ENCODE measurements around the gene SLC12A5.

SLC12A5 gene

DNA sequence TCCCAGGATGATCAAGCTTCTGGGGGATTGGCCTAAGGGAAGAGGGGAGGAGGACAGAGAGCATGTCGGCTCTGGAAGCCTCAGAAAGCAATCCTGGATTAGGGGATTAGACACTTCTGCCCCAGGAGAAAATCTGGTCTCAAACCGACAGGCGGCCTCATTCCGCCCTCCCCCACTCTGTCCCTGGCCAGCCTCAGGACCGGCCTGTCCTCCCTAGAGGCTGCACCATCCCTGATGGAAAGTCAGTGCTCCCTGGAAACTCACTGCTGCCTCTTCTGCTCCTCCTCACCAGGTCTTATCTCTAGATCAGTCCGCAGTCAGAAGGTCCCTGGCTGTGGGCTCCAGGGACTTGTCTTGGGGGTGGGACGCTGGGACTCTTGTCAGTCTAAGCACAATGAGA is 905 bp upstream of the SLC12A5 start:
- DNase-seq (ENCODE audit: low read depth): no peak

DNA sequence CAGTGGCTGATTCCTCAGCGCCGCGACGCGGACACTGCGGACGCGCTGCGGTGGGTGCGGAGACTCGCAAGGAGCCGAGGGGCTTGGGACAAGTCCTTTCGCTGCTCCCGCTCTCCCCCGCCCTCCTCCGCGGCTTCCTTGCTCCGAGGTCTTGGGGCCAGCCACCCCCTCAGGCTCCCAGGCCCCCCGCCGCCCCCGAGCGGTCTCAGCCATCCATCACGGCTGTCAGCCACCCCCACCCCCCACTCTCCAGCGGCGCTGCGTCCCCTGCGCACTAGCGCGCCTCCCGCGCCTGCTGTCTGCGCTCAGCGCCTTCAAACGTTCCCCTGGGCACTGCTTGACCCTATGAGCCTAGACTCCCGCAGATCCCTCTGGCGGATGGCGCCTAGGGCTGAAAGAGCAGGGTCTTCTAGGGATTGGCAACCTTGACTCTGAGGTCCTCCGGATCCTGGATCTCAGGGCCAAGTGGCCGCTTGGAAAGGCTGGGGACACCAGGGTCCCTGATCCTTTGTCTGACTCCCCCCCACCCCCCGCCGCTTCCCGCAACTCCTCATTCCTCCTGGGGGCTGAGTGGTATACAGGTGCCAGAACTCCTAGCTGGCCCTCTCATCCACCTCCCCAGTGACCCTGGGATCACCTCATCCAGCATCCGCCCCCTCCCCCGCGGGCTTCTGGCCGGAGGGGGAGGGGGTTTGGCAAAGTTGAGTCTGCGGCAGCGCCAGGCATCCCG is 1.4 kb downstream of the SLC12A5 start:
- no peak for DNase-seq (ENCODE audit: low read depth)

DNA sequence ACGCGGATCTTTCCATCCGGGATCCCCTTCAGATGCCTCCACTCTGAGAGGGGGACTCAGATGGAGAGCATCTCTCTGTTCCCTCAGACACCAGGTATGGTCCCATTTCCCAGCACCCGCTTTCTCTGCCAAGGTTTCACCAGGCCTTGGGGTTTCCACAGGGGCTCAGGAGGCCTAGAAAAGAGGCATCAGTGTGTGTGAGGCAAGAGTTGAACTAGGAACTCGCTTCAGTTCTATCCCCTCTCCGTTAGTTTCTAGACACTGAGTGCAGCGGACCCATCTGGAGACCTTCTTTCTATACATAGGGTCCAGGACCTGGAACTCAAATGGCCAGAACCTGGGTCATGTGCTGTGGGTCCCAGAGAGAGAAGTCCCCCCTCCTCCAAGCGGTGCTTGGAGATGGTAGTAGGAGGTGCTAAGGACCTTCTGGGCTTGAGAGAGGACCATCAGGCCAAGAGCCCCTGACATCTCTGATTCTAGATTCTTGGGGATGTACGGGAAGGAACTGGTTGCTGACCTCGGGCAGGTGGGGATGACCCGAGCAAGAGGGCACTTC is 2.1 kb downstream of the SLC12A5 start:
- DNase-seq (ENCODE audit: low read depth): no peak

- no peak for DNase-seq (ENCODE audit: low read depth)
These were observed 2.8 kb downstream of the SLC12A5 start for GRCh38 chr20:46031701-46032254.

DNA sequence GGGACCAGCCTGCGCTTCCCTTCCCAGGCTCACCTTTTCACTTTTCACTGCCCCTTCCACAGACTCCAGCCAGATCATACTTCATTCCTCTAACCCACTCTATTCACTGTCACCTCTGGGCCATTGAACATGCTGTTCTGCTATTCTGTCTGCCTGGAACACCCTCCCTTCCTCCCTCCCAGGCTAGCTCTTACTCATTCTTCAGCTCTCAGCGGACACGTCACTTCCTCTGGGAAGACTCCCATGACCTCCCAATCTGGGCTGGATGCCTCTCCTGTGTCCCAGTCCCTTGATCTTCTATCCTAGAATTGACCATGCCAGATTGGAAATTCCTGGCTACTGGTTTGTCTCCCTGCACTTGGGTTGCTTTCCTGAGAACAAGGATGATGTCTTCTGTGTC is 5.0 kb downstream of the SLC12A5 start:
- no peak for DNase-seq (ENCODE audit: low read depth)

DNA sequence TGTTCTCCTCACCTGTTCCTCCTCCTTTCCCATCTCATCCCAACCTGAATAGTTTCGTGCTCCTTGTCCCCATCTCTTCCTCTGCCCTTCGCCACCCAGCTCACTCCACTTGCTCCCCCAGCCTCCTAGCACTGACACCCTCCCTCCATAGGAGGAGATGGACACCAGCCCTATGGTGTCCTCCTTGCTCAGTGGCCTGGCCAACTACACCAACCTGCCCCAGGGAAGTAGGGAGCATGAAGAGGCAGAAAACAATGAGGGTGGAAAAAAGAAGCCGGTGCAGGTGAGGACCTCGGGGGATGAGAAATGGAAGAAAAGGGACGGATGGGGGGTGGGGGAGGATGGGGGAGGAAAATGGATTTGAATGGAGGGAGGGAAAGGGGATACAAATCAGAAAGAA is 6.2 kb downstream of the SLC12A5 start:
- no peak for DNase-seq (ENCODE audit: low read depth)

DNA sequence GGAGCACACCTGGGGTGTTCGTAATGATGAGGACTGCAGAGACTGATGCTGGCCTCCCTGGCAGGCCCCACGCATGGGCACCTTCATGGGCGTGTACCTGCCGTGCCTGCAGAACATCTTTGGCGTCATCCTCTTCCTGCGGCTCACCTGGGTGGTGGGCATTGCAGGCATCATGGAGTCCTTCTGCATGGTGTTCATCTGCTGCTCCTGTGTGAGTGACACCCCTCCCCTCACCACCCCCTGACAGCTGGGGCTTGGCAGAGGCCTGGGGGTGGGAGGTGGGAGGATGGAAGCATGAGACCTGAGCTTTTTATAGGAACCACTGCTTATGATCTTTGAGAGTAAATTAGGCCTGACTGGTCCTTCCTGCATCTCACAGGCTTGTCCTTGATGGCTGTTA is 6.7 kb downstream of the SLC12A5 start:
- no peak for DNase-seq (ENCODE audit: low read depth)

- DNase-seq (ENCODE audit: low read depth): no peak
These were observed 7.4 kb downstream of the SLC12A5 start for GRCh38 chr20:46036370-46036769.

GRCh38 chr20:46037036-46037435 is 8.0 kb downstream of the SLC12A5 start:
- DNase-seq (ENCODE audit: low read depth): no peak

DNA sequence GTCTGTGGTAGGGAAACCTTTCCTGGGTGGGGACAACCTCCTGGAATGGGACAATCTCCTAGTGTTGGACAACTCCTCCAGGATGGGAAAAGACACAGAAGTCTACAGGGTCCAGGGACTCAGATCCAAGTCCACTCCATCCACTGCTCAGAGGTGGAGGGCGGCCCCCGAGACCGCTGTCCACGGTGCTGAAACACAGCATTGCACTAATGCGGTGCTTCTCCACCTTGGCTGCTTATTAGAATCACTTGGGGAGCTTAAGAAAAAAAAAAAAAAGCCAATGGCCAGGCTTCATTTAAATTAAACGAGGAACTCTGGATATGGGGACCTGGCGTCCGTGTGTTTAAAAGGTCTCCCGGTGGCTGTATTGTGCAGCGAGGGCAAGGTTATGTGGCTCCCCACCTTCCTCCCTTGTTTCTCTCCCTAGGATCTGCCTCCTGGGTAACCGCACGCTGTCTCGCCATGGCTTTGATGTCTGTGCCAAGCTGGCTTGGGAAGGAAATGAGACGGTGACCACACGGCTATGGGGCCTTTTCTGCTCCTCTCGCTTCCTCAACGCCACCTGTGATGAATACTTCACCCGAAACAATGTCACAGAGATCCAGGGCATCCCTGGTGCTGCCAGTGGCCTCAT is 12.0 kb downstream of the SLC12A5 start:
- no peak for DNase-seq (ENCODE audit: low read depth)

DNA sequence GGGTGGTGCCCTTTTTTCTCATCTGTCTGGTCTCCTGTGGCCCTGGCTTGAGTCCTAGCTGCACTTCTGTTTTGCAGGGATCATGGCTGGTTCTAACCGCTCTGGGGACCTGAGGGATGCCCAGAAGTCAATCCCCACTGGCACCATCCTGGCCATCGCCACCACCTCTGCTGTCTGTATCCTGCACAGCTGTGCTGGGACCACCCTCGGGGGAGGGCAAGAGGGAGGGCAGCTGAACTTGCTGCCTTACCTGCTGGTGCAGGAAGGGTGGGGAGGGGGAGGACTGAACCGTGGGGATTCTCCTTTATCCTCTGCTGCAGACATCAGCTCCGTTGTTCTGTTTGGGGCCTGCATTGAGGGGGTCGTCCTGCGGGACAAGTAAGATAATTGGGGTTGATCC is 14.5 kb downstream of the SLC12A5 start:
- no peak for DNase-seq (ENCODE audit: low read depth)

DNA sequence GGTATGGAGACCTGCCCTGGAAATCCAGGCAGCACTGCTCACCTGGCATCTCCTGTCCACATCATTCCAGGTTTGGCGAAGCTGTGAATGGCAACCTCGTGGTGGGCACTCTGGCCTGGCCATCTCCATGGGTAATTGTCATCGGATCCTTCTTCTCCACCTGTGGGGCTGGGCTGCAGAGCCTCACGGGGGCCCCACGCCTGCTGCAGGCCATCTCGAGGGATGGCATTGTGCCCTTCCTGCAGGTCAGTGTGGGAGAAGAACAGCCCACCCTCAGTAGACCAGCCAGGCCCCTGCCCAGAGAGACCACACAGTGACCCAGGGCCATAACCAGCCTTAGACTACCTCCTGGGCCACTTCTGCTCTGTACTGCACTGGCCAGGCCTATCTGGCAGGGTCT is 15.9 kb downstream of the SLC12A5 start:
- DNase-seq (ENCODE audit: low read depth): no peak

GRCh38 chr20:46046588-46047310 is 17.7 kb downstream of the SLC12A5 start:
- DNase-seq (ENCODE audit: low read depth): no peak

- no peak for DNase-seq (ENCODE audit: low read depth)
These were observed 18.8 kb downstream of the SLC12A5 start for GRCh38 chr20:46047821-46048220.

- DNase-seq (ENCODE audit: low read depth): no peak
These were observed 20.2 kb downstream of the SLC12A5 start for GRCh38 chr20:46049190-46049589.

DNA sequence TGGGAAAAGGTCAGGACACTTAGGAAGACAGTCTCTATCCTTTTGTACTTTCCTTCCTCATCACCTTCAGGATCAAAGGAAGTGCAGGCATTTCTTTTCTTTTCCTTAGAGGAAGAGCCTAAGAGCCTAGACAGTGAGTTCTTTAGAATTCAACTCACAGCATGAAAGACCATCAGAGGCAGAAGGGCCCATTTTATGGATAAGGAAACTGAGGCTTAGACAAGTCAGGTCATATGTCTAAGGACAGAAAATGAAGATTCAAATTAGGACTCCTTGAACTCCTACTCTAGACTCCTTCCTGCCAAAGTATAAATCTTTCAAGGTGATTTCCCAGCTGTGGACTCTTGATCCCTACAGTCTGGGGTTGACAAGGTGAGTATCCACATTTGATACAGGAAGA is 20.8 kb downstream of the SLC12A5 start:
- DNase-seq (ENCODE audit: low read depth): no peak

DNA sequence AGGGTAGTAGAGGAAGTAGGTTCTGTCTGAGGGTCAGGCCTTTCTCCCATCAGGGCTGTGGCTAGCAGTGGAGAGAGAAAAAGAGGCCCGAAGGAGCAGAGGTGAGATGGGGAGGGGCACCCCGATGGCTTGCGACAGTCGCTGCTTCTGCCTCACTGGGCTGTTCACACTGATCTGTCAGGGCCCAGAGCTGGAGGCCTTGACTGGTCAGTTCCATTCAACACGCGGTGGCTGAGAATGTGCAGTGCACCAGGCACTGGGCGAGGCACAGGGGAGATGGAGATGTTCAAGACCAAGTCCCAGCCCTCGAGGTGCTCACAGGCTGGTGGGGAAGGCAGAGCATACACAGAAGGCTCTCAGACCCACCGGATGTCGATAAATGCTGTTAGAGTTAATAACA is 21.4 kb downstream of the SLC12A5 start:
- DNase-seq (ENCODE audit: low read depth): no peak

GRCh38 chr20:46050885-46051284 is 21.9 kb downstream of the SLC12A5 start:
- DNase-seq (ENCODE audit: low read depth): no peak

GRCh38 chr20:46051556-46052308 is 22.7 kb downstream of the SLC12A5 start:
- no peak for DNase-seq (ENCODE audit: low read depth)

DNA sequence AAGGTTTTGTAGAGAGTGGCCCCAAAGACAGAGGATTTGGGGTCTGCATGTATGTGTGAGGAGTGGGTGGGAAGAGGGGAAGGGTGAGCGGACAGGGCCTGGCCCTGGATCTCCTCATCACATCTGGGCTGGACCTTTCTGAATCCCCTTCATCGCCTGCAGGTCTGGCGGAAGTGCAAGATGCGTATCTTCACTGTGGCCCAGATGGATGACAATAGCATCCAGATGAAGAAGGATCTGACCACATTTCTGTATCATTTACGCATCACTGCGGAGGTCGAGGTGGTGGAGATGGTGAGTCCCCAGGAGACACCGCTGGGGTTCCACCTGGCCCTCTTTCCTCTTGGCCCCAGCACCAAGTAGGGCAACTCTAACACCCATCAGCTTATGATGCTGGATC is 24.4 kb downstream of the SLC12A5 start:
- no peak for DNase-seq (ENCODE audit: low read depth)

- DNase-seq (ENCODE audit: low read depth): no peak
These were observed 25.6 kb downstream of the SLC12A5 start for GRCh38 chr20:46054606-46055005.

DNA sequence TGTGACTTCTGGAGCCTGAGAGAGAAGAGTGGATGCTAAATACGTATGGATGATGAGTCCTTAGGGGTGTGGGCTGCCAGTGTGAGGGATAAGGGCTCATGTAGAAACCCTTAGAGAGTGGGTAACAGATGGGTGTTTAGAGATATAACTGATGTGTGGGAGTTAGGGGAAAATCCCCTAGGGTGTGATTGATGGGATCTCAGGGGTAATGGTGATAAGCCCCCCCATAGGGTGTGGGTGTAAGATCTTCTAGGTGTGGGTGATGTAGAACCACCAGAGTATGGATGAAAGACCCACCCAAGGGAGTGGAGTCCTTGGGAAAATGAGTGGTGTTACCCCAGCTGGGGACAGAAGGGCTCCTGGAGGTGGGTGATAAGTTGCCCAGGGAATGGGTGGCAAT is 26.3 kb downstream of the SLC12A5 start:
- no peak for DNase-seq (ENCODE audit: low read depth)

Data from GM04503 (cell line).